GM18868 (cell line): ENCODE measurements around the gene HOOK2.
"Not testable (repeated sequence)": the region's sequence is repeated elsewhere in the genome, so short reads cannot be mapped to it uniquely, and the experiment has no call there.

ENCODE experiments used
- ATAC-seq: cut with Tn5 transposase; IDR thresholded peaks from one replicate; pipeline ENCODE4 v1.9.1; 2021; ENCODE audit warnings: mild to moderate bottlenecking, moderate library complexity; ENCODE audit not compliant: unreplicated experiment

The HOOK2 gene

GRCh38 chr19:12754465-12755196, 20.7 kb downstream of the HOOK2 start:
- no peak for ATAC-seq

DNA sequence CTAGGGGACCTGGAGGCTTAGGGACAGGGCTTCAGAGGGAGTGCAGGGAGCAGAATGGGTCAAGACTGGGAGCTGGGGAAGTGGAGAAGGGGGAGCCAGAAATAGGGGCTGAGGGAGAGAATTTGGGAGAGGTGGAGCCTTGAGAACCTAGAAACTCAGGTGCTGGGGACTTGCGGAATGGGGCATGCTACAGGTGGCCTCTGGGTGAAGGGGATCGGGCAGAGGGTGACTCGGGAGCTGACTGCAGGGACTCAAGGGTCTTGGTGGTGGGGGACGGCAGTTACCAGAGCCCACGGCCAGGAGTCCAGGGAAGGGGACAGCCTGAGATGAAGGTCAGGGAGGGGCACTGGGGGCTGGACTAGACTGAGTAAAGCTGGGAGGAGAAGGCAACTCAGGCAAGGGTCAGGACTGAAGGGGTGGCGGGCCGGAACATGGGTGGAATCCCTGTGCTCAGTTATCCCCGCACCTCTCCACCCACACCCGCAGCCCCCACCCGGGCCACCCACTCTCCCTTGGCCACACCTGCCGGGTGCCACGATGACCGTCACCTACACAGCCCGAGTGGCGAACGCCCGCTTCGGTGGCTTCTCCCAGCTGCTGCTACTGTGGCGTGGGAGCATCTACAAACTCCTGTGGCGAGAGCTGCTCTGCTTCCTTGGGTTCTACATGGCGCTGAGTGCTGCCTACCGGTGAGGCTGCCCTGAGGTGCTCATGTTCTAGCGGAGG, 23.1 kb downstream of the HOOK2 start:
- ATAC-seq: no peak

GRCh38 chr19:12751635-12752034, 23.7 kb downstream of the HOOK2 start, which contains the start of gene BEST2:
Gene BEST2 (plus strand): TSS chr19:12751791. CDS start chr19:12752593, 802 bp downstream.
- ATAC-seq: no peak

GRCh38 chr19:12750851-12751250, 24.5 kb downstream of the HOOK2 start:
- no peak for ATAC-seq

DNA sequence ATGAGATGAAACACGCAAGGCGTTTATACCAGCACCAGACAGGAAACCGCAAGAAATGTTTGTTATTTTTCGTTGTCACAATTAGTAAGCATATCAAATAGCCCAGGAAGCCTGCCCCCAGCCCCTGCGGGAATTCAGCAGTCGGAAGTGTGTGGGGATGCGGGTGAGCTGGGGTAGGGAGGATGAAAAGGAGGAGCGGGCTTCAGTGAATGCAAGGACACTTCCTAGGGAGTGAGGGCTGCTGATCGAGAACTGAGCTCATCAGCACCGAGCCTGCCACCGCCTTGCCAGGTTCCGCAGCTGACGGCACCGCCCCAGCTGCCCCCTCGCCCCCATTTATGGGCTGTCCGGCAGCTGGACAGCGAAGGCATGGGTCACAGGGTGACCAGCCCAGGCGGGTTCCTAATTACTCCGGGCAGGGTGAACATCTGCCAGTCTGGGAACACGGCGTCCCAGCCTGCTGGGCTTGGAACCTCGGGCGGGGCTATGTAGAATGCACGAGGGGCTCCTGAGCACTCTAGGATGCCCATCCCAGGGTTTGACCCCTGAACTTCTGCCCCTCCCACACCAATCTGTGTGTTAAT, 25.3 kb downstream of the HOOK2 start:
- ATAC-seq: no peak

- no peak for ATAC-seq
Observed at GRCh38 chr19:12748489-12748888, 26.9 kb downstream of the HOOK2 start.

DNA sequence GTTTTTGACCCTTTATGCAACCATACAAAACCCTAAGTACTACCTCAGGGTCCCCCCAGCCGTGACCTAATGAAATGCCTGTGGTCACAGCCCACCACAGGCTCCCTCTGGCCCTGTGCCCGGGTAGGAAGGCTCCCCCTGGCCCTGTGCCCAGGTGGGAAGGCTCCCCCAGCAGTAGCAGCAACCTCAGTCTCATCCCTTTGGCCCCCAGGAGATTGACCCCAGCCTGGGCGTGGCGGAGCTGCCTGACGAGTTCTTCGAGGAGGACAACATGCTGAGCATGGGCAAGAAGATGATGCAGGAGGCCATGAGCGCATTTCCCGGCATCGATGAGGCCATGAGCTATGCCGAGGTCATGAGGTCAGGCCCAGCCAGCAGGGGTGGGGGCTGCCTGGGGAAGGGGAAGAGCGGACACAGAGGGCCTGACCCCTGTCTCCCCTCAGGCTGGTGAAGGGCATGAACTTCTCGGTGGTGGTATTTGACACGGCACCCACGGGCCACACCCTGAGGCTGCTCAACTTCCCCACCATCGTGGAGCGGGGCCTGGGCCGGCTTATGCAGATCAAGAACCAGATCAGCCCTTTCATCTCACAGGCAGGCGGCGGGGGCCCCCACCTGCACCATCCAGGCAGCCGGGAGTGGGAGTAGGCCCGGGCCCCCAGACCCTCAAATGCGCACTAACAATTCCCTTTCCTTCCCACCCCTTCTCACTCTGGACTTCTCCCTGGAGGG, 30.0 kb downstream of the HOOK2 start:
- no peak for ATAC-seq

GRCh38 chr19:12737835-12738351, 37.5 kb downstream of the HOOK2 start:
- ATAC-seq: no peak

- ATAC-seq: peak; percentile 80
Observed at GRCh38 chr19:12736995-12737834, 38.1 kb downstream of the HOOK2 start, which contains the start of gene GET3. Gene GET3 (plus strand): TSS chr19:12737497. CDS start chr19:12737506, 9 bp downstream.

- ATAC-seq: no peak
Observed at GRCh38 chr19:12733369-12734214, 41.8 kb downstream of the HOOK2 start.

- ATAC-seq: no peak
Observed at GRCh38 chr19:12731337-12731736, 44.0 kb downstream of the HOOK2 start.

- no peak for ATAC-seq
Observed at GRCh38 chr19:12730064-12730463, 45.3 kb downstream of the HOOK2 start.

DNA sequence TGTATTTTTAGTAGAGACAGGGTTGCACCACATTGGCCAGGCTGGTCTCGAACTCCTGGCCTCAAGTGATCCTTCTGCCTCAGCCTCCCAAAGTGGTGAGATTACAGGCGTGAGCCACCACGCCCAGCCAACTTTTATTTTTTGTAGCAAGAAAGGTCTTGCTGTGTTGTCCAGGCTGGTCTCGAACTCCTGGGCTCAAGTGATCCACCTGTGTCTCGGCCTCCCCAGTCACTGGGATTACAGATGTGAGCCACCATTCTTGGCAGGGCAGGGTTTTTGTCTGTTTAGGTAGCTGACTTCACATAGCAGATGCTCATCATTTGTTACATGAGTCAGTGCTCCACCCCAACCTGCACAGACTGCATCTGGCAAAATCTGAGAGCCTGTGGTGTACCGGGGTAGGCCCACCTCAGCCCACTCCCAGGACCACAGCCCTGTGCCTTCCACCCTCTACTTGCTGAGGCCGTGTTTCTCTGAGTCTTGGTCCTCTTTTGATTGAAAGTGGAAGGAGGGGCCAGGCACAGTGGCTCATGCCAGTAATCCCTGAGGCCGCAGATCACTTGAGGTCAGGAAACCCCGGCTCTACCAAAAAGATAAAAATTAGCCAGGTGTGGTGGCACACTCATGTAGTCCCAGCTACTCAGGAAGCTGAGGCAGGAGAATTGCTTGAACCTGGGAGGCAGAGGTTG, 47.5 kb downstream of the HOOK2 start:
- ATAC-seq: no peak

DNA sequence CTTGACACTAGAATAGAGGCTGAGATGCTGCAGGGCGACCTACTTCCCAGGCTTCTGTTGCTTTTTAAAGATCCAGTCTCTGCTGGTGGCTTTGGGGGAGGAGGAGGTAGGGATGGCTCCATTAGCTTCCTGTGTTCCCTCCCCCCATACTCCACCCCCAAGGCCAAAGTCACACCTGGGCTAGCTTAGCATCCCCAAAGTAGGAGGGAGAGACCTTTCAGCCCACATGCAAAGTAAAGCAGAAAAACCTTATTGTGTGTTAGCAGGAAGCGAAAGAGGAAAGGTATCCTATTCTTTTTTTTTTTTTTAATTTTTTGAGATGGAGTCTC, 48.4 kb downstream of the HOOK2 start:
- ATAC-seq: no peak

- ATAC-seq: not testable (repeated sequence)
Observed at GRCh38 chr19:12725612-12726011, 49.7 kb downstream of the HOOK2 start.

- no peak for ATAC-seq
Observed at GRCh38 chr19:12723641-12724426, 51.5 kb downstream of the HOOK2 start, which contains the start of gene TNPO2. Gene TNPO2 (minus strand): TSS chr19:12723932. CDS start chr19:12720977, 2,955 bp downstream.

GRCh38 chr19:12723381-12723640, 52.0 kb downstream of the HOOK2 start:
- no peak for ATAC-seq
